ENCODE data around the gene BMP7.

The BMP7 gene

DNA sequence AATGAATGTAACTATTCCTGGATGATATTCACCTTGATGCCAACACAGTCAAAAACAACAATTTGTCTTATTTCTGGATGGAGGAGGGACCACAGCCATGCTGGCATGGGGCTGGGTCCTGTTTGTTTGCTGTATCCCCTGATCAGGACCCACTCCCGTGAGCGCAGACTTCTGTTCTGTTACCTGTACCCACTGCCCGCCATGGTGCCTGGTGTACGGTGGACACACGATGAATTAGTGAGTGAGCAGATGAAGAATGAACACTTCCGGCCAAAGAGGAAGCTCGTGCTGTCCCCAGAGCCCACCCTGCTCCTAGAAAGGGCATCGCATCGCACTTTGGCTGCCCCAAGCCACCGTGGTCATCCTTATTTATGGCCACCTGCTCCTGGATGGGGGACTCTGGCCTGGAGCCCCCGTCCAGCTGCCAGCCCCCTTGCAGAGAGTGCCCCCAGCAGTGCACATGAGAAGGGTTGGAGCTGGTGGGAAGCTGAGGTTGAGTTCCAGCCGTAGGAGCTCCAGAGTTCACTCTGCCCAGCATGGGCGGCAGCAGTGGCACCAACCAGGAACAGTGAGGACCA is 100.9 kb downstream of the BMP7 start:
- Mint-ChIP-seq H3K27ac (peak overlapping the region in 1 of 3 experiments; percentile 32), H3K27me3 (ENCODE audit: low read depth) (peaks cover 9% of the 10 kb centered on the region), H3K9me3 (peaks cover 9% of the 10 kb centered on the region), H3K36me3 (ENCODE audit: low read depth) (peaks cover 28% of the 10 kb centered on the region), H3K4me1 (peaks cover 29% of the 10 kb centered on the region), H3K4me3 (no peak overlapping the region)
- TF ChIP-seq, protein P1, sequence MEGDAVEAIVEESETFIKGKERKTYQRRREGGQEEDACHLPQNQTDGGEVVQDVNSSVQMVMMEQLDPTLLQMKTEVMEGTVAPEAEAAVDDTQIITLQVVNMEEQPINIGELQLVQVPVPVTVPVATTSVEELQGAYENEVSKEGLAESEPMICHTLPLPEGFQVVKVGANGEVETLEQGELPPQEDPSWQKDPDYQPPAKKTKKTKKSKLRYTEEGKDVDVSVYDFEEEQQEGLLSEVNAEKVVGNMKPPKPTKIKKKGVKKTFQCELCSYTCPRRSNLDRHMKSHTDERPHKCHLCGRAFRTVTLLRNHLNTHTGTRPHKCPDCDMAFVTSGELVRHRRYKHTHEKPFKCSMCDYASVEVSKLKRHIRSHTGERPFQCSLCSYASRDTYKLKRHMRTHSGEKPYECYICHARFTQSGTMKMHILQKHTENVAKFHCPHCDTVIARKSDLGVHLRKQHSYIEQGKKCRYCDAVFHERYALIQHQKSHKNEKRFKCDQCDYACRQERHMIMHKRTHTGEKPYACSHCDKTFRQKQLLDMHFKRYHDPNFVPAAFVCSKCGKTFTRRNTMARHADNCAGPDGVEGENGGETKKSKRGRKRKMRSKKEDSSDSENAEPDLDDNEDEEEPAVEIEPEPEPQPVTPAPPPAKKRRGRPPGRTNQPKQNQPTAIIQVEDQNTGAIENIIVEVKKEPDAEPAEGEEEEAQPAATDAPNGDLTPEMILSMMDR (IDR thresholded peaks at IDR 0.05; ENCODE audit: unreplicated experiment in 3 of 3): no peak

DNA sequence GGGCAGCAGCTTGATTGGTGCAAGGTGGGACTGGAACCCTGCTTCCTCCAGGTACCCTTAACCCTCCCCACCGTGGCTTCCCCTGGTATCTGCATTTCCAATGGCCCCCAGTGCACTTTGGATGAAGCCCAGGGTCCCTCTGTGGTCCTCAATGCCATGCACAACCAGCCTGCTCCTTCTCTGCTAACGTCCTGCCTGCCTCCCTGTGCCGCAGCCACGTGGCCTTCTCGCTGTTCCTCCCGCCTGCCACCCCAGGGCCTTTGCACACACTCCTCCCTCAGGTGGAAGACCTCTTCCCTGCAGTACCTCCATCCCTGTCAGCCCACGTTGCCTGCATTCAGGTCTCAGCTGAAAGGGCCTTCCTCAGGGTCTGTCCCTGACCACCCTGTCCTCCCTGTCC is 101.6 kb downstream of the BMP7 start:
- Mint-ChIP-seq H3K4me1 (peaks cover 25% of the 10 kb centered on the region), H3K27me3 (ENCODE audit: low read depth) (peaks cover 9% of the 10 kb centered on the region), H3K4me3 (no peak overlapping the region), H3K9me3 (peaks cover 7% of the 10 kb centered on the region), H3K27ac (peak overlapping the region in 1 of 3 experiments; percentile 32), H3K36me3 (ENCODE audit: low read depth) (peaks cover 22% of the 10 kb centered on the region)
- TF ChIP-seq, protein P1 (IDR thresholded peaks at IDR 0.05; ENCODE audit: unreplicated experiment in 3 of 3): no peak

DNA sequence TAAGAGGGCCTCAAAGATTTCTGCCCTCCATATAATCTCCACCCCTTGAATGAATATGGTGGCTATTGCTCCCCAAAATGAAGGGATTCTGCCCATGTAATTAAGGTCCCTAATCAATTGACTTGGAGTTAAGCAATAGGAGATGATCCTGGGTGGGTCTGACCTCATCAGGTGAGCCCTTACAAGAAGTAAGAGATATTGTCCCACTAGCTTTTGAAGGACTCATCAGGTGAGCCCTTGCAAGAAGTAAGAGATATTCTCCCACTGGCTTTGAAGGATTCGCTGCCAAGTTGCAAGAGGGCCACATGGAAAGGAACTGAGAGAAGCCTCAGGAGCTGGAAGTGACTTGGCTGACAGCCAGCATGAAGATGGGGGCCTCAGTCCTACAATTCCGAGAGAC is 103.4 kb downstream of the BMP7 start:
- TF ChIP-seq, protein P1 (IDR thresholded peaks at IDR 0.05; ENCODE audit: unreplicated experiment in 3 of 3): no peak
- Mint-ChIP-seq H3K4me1 (peaks cover 13% of the 10 kb centered on the region), H3K27me3 (ENCODE audit: low read depth) (peaks cover 17% of the 10 kb centered on the region), H3K36me3 (ENCODE audit: low read depth) (peaks cover 9% of the 10 kb centered on the region), H3K4me3 (no peak overlapping the region), H3K27ac (no peak overlapping the region), H3K9me3 (peaks cover 7% of the 10 kb centered on the region)

DNA sequence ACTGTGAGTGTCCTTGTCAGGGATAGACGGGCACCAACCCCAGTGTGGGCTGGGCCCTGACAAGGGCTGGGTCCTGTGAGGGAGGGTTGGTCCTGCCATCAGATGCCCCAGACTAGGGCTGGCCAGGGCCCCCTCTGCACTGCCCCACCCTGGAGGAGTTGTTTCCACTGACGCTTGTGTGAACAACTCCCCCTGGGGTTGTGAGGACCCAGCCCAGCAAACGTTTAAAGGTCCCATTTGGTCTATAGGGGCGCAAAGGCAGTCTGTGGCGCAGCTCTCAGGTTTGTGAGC is 104.1 kb downstream of the BMP7 start:
- Mint-ChIP-seq H3K4me3 (no peak overlapping the region), H3K36me3 (ENCODE audit: low read depth) (peaks cover 9% of the 10 kb centered on the region), H3K4me1 (peaks cover 9% of the 10 kb centered on the region), H3K27ac (no peak overlapping the region), H3K9me3 (peaks cover 7% of the 10 kb centered on the region), H3K27me3 (ENCODE audit: low read depth) (peaks cover 17% of the 10 kb centered on the region)
- TF ChIP-seq, protein P1 (IDR thresholded peaks at IDR 0.05; ENCODE audit: unreplicated experiment in 3 of 3): no peak

DNA sequence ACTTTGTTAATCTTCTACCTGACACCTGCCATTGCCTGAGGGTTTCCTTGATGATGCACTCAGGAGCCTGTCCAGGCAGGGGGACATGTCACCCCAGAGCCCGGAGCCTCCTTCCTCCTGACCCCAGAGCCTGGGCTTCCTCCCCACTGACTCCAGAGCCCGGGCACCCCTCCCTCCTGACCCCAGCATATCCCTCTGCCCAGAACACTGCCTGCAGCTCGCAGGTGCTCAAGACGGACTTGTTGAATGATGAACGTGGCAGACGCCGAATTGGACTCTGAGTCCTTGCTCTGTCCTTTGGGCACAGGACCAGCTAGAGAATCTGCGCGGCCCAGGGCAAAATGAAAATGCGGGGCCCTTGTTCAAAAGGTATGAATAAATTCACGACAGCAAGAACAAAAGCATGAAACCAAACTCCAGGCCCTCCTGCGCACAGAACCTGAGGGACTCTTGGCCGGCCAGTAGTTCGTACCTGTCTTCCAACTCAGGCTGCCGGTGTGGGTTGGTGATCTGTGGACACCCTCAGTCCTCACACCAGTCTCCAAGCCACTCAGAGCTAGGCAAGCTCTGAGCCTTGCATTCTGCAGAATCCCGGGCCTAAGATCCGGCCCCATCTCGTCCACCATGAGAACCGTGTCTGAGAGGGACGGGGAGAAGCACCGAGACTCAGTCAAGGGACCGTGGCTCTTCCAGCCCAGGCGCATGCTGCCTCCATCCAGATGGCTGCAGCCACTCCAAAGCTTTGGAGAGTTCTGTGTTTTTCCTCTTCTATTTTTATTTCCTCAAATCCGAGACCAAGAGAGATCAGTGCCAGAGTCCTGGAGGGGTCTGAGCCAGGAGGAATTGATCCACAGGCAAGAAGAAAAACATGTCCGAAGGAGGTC is 104.7 kb downstream of the BMP7 start:
- H3K36me3 Mint-ChIP-seq (ENCODE audit: low read depth): peaks cover 9% of the 10 kb centered on the region

More for the DNA sequence above, 104.7 kb downstream of the BMP7 start:
- Mint-ChIP-seq H3K27ac (no peak overlapping the region), H3K4me1 (peaks cover 7% of the 10 kb centered on the region), H3K4me3 (no peak overlapping the region), H3K9me3 (peaks cover 7% of the 10 kb centered on the region), H3K27me3 (ENCODE audit: low read depth) (peaks cover 17% of the 10 kb centered on the region)
- TF ChIP-seq, protein P1 (IDR thresholded peaks at IDR 0.05; ENCODE audit: unreplicated experiment in 3 of 3): no peak
